A673 (cell line): Measurements from ENCODE around the gene MAGEA12. TPM values are rescaled to one million over a fixed set of nuclear protein-coding genes. Genes with fewer than 3 reads are reported as not detected.
"Not testable (repeated sequence)": the region's sequence is repeated elsewhere in the genome, so short reads cannot be mapped to it uniquely, and the experiment has no call there.

Experiments used
- BruUV-seq: library from RNA; stranded (reverse); fragments of 400-500 nt; replicated peaks from 2 replicates; lab custom pipeline; 2021; lab: Mats Ljungman, UMichigan
- CTCF ChIA-PET: fragments of 300-600 bp; sonication (Branson Sonifier 250); formaldehyde crosslinking; loops from one replicate; lab custom pipeline; 2022; ENCODE audit warnings: antibody characterized with exemption; lab: Charles Lee
- POLR2A ChIA-PET: fragments of 300-600 bp; sonication (Branson Sonifier 250); formaldehyde crosslinking; loops from one replicate; lab custom pipeline; 2022; ENCODE audit warnings: antibody characterized with exemption; ENCODE audit not compliant: low non-redundant PET; lab: Charles Lee
- DNase-seq: peaks from one replicate; pipeline ENCODE4 v3.0.0-alpha.2; 2015; ENCODE audit warnings: low spot score
- H3K27ac ChIP-seq: fragments of 200-600 bp; sonication (generic); 2 replicates; pipeline ENCODE4 v1.5.1; 2016; ENCODE audit warnings: mixed run types, low read depth, mild to moderate bottlenecking, mixed read lengths, antibody characterized with exemption, low read length; ENCODE audit not compliant: poor library complexity, severe bottlenecking
- H3K27me3 ChIP-seq: fragments of 200-600 bp; sonication (generic); replicated peaks from 2 replicates; pipeline ENCODE4 v1.6.1; 2017; ENCODE audit warnings: mixed run types, low read depth, mild to moderate bottlenecking, mixed read lengths, antibody characterized with exemption, low read length; ENCODE audit not compliant: insufficient read depth, poor library complexity
- H3K36me3 ChIP-seq: fragments of 200-600 bp; sonication (generic); 2 replicates; pipeline ENCODE4 v1.6.1; 2016; ENCODE audit warnings: mixed run types, mild to moderate bottlenecking, mixed read lengths, antibody characterized with exemption, low read length; ENCODE audit not compliant: insufficient read depth, poor library complexity, severe bottlenecking
- H3K4me1 ChIP-seq: fragments of 200-600 bp; sonication (generic); 2 replicates; pipeline ENCODE4 v1.6.1; 2017; ENCODE audit warnings: mixed run types, mild to moderate bottlenecking, mixed read lengths, antibody characterized with exemption, low read length; ENCODE audit not compliant: insufficient read depth, poor library complexity, severe bottlenecking
- H3K4me3 ChIP-seq: fragments of 200-600 bp; sonication (generic); 2 replicates; pipeline ENCODE4 v1.5.1; 2016; ENCODE audit warnings: low read depth, mixed run types, mild to moderate bottlenecking, mixed read lengths, low read length; ENCODE audit not compliant: poor library complexity, severe bottlenecking
- H3K9me3 ChIP-seq: fragments of 200-600 bp; sonication (generic); 2 replicates; pipeline ENCODE4 v1.6.1; 2016; ENCODE audit warnings: mixed run types, low read depth, mild to moderate bottlenecking, mixed read lengths, antibody characterized with exemption, low read length; ENCODE audit not compliant: poor library complexity, severe bottlenecking
- intact Hi-C: fragments of 100-400 bp; cut with micrococcal nuclease; formaldehyde crosslinking; loops from one replicate; pipeline ENCODE4 v1.10.0; 2022; ENCODE audit not compliant: unreplicated experiment
- total RNA-seq: library from RNA; stranded (reverse); gene quantifications from 2 replicates; pipeline ENCODE4 v1.2.3, GENCODE V29; 2021

MAGEA12 gene
- total RNA-seq, 1 experiment from 2014 or later, result not detected

- BruUV-seq, H3K9me3 ChIP-seq, intact Hi-C loops, H3K4me1 ChIP-seq, H3K27ac ChIP-seq, POLR2A ChIA-PET, DNase-seq, CTCF ChIA-PET, H3K36me3 ChIP-seq, H3K27me3 ChIP-seq, H3K4me3 ChIP-seq: not testable (repeated sequence)
Observed at GRCh38 chrX:152758918-152759317, 25.4 kb downstream of the MAGEA12 start, which contains the start of gene CSAG3. Gene CSAG3 (plus strand): TSS chrX:152759218.

DNA sequence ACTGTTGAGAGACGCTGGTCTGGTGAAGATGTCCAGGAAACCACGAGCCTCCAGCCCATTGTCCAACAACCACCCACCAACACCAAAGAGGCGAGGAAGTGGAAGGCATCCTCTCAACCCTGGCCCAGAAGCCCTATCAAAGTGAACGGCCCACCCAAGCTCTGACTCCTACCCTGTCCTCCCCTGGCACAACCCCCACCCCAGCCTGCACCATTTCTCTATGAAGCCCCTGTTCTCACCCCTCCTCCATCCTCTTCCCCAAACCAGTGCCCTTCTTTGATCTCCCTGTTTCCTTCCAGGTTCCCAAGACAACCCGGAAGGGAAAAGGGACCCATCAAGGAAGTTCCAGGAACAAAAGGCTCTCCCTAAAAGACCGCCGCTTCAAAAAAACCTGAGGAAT, 26.0 kb downstream of the MAGEA12 start:
- H3K27me3 ChIP-seq, H3K36me3 ChIP-seq, CTCF ChIA-PET, POLR2A ChIA-PET, H3K9me3 ChIP-seq, DNase-seq, BruUV-seq, H3K27ac ChIP-seq, H3K4me3 ChIP-seq, intact Hi-C loops, H3K4me1 ChIP-seq: not testable (repeated sequence)

DNA sequence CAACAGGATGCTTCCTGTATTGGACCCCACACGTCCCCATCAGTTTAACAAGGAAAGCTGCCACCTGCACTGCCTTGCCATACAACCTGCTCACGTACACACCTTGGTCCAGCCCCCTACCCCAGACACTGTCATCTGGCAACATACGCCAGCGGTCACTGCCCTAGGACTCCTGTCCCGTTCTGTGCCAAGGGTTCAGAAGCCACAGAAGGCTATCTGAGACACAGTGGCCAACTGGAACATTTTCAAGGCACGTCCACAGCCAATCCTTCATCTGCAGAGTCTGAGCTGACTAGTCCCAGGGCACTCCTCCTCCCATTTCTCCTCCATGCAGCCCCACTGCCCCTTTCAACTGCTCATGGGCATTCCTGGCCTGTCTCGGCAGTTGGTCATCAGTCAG, 28.0 kb downstream of the MAGEA12 start:
- DNase-seq, H3K36me3 ChIP-seq, H3K4me3 ChIP-seq, H3K4me1 ChIP-seq, H3K27ac ChIP-seq, H3K9me3 ChIP-seq, CTCF ChIA-PET, intact Hi-C loops, BruUV-seq, H3K27me3 ChIP-seq, POLR2A ChIA-PET: not testable (repeated sequence)

DNA sequence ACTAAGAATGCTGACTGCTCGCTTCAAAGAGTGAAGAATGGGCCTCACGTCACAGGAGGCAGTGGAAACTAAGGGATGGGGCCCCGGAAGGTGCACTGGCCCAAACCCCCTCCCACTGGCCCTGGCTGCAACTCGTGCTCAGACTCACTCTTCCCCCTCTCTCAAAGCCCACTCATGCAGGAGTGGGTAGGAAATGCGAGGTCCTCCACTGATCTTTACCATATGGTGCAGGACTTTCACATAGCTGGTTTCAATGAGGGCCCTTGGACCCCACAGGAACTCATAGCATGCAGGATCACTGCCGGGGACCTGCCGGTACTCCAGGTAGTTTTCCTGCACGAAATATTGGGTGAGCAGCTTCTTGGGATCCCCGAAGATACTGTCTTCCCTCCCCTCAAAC, 33.0 kb downstream of the MAGEA12 start:
- H3K27me3 ChIP-seq, intact Hi-C loops, H3K4me3 ChIP-seq, DNase-seq, H3K9me3 ChIP-seq, POLR2A ChIA-PET, H3K36me3 ChIP-seq, H3K27ac ChIP-seq, BruUV-seq, H3K4me1 ChIP-seq: not testable (repeated sequence)
- CTCF ChIA-PET, result interaction anchor here (0.6 kb wide), 1 partner anchor 52 kb away, joined by 4 read pairs; no protein-coding TSS in a partner anchor

DNA sequence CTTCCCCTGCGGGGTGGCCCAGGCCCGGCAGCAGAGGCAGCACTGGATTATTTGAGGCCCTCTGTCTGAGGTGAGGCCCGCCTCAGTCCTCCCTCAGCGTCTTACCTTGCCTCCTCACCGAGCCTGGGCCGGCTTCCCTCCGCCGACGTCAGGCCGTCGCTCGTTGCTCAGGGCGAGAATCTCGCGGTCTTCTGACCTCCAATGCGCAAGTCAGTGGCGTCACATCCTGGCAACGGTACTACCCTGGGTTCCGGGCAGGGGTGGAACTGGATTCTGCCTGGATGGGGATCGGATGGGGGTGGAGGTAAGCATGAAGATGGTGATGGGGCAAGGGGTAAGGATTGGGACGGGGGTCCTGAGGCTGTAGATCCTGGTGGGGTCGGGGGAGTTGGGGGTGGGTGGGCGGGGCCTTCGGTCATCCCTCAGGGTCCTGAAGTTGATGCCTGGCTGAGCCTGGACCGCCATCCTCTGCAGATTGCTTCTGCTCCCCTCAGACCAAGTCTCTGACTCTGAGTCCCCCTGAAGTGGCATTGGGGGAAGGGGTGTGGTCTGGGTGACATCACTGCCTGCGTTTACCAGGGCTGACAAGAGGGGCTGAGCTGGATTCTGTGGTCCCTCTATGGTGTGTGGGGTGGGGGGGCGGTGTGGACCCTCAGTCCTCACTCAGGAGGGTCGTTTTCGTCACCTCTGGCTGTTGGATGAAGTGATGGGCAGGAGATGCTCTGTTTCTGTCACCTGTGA, 36.2 kb downstream of the MAGEA12 start, which contains the start of gene MAGEA6:
TSS of gene MAGEA6 (minus strand) at position 141 of the 741 bp plus-strand sequence. CDS start 2,039 bp downstream, outside the sequence.
- DNase-seq, CTCF ChIA-PET, H3K36me3 ChIP-seq, H3K27ac ChIP-seq, intact Hi-C loops, H3K27me3 ChIP-seq, BruUV-seq, H3K4me3 ChIP-seq, POLR2A ChIA-PET, H3K9me3 ChIP-seq, H3K4me1 ChIP-seq: not testable (repeated sequence)

DNA sequence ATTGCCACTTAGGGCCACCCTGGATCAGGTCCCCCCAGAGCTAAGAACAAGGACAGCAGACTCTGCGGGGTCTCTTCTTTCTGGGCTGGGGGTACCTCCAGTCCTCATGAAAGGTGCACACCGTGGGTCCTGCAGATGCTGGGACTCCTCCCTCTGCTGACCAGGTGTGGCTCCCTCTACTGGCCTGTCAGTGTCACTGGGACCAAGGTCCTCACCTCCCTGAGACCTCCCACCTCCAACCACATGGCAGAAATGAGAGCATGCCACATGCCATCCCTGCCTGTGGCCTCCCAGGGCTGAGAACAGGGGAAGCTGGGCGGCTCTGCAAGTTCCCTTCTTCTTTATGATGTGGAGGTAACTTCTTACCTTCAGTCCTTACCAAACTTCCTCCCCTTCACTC, 53.5 kb downstream of the MAGEA12 start:
- DNase-seq, BruUV-seq, POLR2A ChIA-PET: not testable (repeated sequence)

More for the DNA sequence above, 53.5 kb downstream of the MAGEA12 start:
- H3K9me3 ChIP-seq, intact Hi-C loops, H3K27me3 ChIP-seq, H3K4me3 ChIP-seq, H3K4me1 ChIP-seq, H3K36me3 ChIP-seq, H3K27ac ChIP-seq, CTCF ChIA-PET: not testable (repeated sequence)
